ENCODE results near the gene SRGAP2C.
"Not testable (repeated sequence)": the region's sequence is repeated elsewhere in the genome, so short reads cannot be mapped to it uniquely, and the experiment has no call there.

DNA sequence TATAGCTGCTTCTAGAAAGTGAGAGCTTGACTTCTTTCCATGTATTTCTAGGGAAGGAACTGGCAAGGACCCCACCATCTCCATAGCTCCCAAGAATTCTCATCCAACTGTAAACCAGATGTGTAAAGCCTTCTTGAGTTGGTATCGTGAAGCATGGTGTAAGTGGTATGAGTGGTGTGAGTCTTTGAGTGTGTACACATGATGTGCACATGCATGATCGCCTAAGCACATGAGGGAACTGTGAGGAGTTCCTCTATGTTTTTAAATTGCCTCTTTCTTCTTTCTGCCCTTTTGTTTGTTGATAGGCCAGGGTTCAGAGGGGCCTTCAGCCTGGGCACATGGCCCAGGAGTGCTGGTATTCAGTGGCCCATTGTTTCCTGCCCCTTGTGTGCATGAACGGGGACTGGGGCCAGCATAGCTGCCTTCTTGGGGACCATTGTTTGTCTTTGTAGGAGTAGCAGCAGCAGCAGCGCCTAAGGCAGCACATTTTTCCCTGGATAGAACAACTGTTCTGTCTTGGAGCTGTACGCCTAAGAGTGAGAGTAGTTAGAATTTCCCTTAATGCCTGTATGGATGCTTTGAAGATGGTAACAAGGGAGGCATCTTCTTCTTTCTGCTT, 96.0 kb downstream of the SRGAP2C start:
- not testable (repeated sequence) for TF ChIP-seq SP1 (CRISPR knock-in tag; conservative IDR thresholded peaks at IDR 0.05); FOXK1 (CRISPR knock-in tag; IDR thresholded peaks at IDR 0.05); MYBL2 (CRISPR knock-in tag; IDR thresholded peaks at IDR 0.05); NFYB (CRISPR knock-in tag; conservative IDR thresholded peaks at IDR 0.05; ENCODE audit: low read depth); CREB1 (CRISPR knock-in tag; IDR thresholded peaks at IDR 0.05)
- TF ChIP-seq, protein P1, sequence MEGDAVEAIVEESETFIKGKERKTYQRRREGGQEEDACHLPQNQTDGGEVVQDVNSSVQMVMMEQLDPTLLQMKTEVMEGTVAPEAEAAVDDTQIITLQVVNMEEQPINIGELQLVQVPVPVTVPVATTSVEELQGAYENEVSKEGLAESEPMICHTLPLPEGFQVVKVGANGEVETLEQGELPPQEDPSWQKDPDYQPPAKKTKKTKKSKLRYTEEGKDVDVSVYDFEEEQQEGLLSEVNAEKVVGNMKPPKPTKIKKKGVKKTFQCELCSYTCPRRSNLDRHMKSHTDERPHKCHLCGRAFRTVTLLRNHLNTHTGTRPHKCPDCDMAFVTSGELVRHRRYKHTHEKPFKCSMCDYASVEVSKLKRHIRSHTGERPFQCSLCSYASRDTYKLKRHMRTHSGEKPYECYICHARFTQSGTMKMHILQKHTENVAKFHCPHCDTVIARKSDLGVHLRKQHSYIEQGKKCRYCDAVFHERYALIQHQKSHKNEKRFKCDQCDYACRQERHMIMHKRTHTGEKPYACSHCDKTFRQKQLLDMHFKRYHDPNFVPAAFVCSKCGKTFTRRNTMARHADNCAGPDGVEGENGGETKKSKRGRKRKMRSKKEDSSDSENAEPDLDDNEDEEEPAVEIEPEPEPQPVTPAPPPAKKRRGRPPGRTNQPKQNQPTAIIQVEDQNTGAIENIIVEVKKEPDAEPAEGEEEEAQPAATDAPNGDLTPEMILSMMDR (IDR thresholded peaks at IDR 0.05) = not testable (repeated sequence)
- TF ChIP-seq, protein P2, sequence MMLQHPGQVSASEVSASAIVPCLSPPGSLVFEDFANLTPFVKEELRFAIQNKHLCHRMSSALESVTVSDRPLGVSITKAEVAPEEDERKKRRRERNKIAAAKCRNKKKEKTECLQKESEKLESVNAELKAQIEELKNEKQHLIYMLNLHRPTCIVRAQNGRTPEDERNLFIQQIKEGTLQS (CRISPR knock-in tag; conservative IDR thresholded peaks at IDR 0.05) = not testable (repeated sequence)
- TF ChIP-seq, protein P3, sequence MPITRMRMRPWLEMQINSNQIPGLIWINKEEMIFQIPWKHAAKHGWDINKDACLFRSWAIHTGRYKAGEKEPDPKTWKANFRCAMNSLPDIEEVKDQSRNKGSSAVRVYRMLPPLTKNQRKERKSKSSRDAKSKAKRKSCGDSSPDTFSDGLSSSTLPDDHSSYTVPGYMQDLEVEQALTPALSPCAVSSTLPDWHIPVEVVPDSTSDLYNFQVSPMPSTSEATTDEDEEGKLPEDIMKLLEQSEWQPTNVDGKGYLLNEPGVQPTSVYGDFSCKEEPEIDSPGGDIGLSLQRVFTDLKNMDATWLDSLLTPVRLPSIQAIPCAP (CRISPR knock-in tag; IDR thresholded peaks at IDR 0.05) = not testable (repeated sequence)
- TF ChIP-seq, protein P4, sequence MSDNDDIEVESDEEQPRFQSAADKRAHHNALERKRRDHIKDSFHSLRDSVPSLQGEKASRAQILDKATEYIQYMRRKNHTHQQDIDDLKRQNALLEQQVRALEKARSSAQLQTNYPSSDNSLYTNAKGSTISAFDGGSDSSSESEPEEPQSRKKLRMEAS (CRISPR knock-in tag; IDR thresholded peaks at IDR 0.05) = not testable (repeated sequence)
- TF ChIP-seq, protein P5, sequence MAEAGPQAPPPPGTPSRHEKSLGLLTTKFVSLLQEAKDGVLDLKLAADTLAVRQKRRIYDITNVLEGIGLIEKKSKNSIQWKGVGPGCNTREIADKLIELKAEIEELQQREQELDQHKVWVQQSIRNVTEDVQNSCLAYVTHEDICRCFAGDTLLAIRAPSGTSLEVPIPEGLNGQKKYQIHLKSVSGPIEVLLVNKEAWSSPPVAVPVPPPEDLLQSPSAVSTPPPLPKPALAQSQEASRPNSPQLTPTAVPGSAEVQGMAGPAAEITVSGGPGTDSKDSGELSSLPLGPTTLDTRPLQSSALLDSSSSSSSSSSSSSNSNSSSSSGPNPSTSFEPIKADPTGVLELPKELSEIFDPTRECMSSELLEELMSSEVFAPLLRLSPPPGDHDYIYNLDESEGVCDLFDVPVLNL (CRISPR knock-in tag; IDR thresholded peaks at IDR 0.05; ENCODE audit: borderline replicate concordance, low read depth) = not testable (repeated sequence)

Measured in WTC11 (cell line).